HepG2 (cell line): ENCODE results near the gene ZNF431. TPM values are rescaled to one million over a fixed set of nuclear protein-coding genes. Genes with fewer than 3 reads are reported as not detected.

Source experiments
- BHLHE40 ChIP-seq: IDR thresholded peaks from 2 replicates; pipeline ENCODE4 v1.6.1; 2011; ENCODE audit warnings: low read length, improper control_type of control experiment
- FOXC1 ChIP-seq: sonication (generic); formaldehyde crosslinking; IDR thresholded peaks from 2 replicates; pipeline ENCODE4 v1.8.0; 2022; ENCODE audit warnings: mild to moderate bottlenecking, missing genetic modification reagents, borderline replicate concordance
- HIVEP1 ChIP-seq: sonication (generic); formaldehyde crosslinking; IDR thresholded peaks from 2 replicates; pipeline ENCODE4 v1.4.0; 2020; ENCODE audit warnings: mild to moderate bottlenecking, missing genetic modification reagents
- JUNB ChIP-seq: sonication (generic); formaldehyde crosslinking; IDR thresholded peaks from 2 replicates; pipeline ENCODE4 v1.8.0; 2022; ENCODE audit warnings: missing genetic modification reagents, mild to moderate bottlenecking, borderline replicate concordance
- MTA3 ChIP-seq: sonication (generic); formaldehyde crosslinking; IDR thresholded peaks from 2 replicates; pipeline ENCODE4 v1.4.0; 2020; ENCODE audit warnings: missing genetic modification reagents
- NFIB ChIP-seq: sonication (generic); formaldehyde crosslinking; IDR thresholded peaks from 2 replicates; pipeline ENCODE4 v1.9.0; 2021; ENCODE audit warnings: missing genetic modification reagents, mild to moderate bottlenecking, borderline replicate concordance
- RBFOX2 ChIP-seq: fragments of 200-400 bp; formaldehyde crosslinking; IDR thresholded peaks from 2 replicates; pipeline ENCODE4 v1.6.1; 2017; ENCODE audit warnings: low read depth, mild to moderate bottlenecking, low read length
- SNAPC2 ChIP-seq: sonication (generic); formaldehyde crosslinking; IDR thresholded peaks from 2 replicates; pipeline ENCODE4 v1.8.1; 2022; ENCODE audit warnings: mild to moderate bottlenecking, missing genetic modification reagents
- TOE1 ChIP-seq: sonication (generic); formaldehyde crosslinking; IDR thresholded peaks from 2 replicates; pipeline ENCODE4 v1.4.0; 2020; ENCODE audit warnings: mild to moderate bottlenecking, missing genetic modification reagents
- ZNF12 ChIP-seq: sonication (generic); formaldehyde crosslinking; IDR thresholded peaks from 2 replicates; pipeline ENCODE4 v1.5.0; 2020; ENCODE audit warnings: missing genetic modification reagents
- ZNF224 ChIP-seq: sonication (generic); formaldehyde crosslinking; IDR thresholded peaks from 2 replicates; pipeline ENCODE4 v1.5.0; 2020; ENCODE audit warnings: mild to moderate bottlenecking, missing genetic modification reagents
- ZNF34 ChIP-seq: sonication (generic); formaldehyde crosslinking; IDR thresholded peaks from 2 replicates; pipeline ENCODE4 v1.4.0; 2020; ENCODE audit warnings: mild to moderate bottlenecking, missing genetic modification reagents, borderline replicate concordance
- ZNF503 ChIP-seq: sonication (generic); formaldehyde crosslinking; IDR thresholded peaks from 2 replicates; pipeline ENCODE4 v1.4.0; 2020; ENCODE audit warnings: missing genetic modification reagents
- ZNF660 ChIP-seq: sonication (generic); formaldehyde crosslinking; IDR thresholded peaks from 2 replicates; pipeline ENCODE4 v1.5.1; 2020; ENCODE audit warnings: mild to moderate bottlenecking, low read depth, missing genetic modification reagents, borderline replicate concordance
- ZNF672 ChIP-seq: sonication (generic); formaldehyde crosslinking; IDR thresholded peaks from 2 replicates; pipeline ENCODE4 v1.8.1; 2022; ENCODE audit warnings: missing genetic modification reagents
- ZNF792 ChIP-seq: IDR thresholded peaks from 2 replicates; pipeline ENCODE4 v1.6.1; 2016
- polyA plus RNA-seq, 8 experiments: library from polyadenylated mRNA; depleted of rRNA in 3 of 8; stranded (reverse) in 7 of 8; unstranded in 1 of 8; fragments of >200 nt; fragmentation: Illumina TruSeq in 4 of 8; extraction: Trizol in 4 of 8; gene quantifications; 2 replicates each; pipeline versions ENCODE4 v1.2.1 to v1.2.3, GENCODE V29; 2011 to 2016; ENCODE audit warnings: low read depth in 4 of 8, missing spikeins in 1 of 8, mixed read lengths in 1 of 8; ENCODE audit not compliant: insufficient read depth in 1 of 8
- total RNA-seq, 5 experiments: library from RNA; depleted of rRNA; stranded (reverse); fragments of >200 nt; fragmentation: Illumina TruSeq; extraction: Trizol; gene quantifications; 2 replicates each; pipeline ENCODE4 v1.2.3, GENCODE V29; 2016; ENCODE audit warnings: low read depth in 1 of 5
- TF ChIP-seq, protein P1 (sequence below): sonication (generic); formaldehyde crosslinking; conservative IDR thresholded peaks from 2 replicates; pipeline ENCODE4 v1.8.0; 2022; ENCODE audit warnings: missing genetic modification reagents
- TF ChIP-seq, protein P2 (sequence below): sonication (generic); formaldehyde crosslinking; IDR thresholded peaks from 2 replicates; pipeline ENCODE4 v1.5.1; 2020; ENCODE audit warnings: missing genetic modification reagents, mild to moderate bottlenecking, borderline replicate concordance
- TF ChIP-seq, protein P3 (sequence below): sonication (generic); formaldehyde crosslinking; IDR thresholded peaks from 2 replicates; pipeline ENCODE4 v1.5.1; 2020; ENCODE audit warnings: mild to moderate bottlenecking, missing genetic modification reagents, borderline replicate concordance

Gene ZNF431
- total and polyA plus RNA-seq, 2 of the 13 experiments (the other 11 are each of a cell fraction or from before 2014, with no cell fraction given), result 4.4 to 11.8 TPM

GRCh38 chr19:21141787-21142464 lies at the start of gene ZNF431 (continued):
- TF ChIP-seq, protein P1, sequence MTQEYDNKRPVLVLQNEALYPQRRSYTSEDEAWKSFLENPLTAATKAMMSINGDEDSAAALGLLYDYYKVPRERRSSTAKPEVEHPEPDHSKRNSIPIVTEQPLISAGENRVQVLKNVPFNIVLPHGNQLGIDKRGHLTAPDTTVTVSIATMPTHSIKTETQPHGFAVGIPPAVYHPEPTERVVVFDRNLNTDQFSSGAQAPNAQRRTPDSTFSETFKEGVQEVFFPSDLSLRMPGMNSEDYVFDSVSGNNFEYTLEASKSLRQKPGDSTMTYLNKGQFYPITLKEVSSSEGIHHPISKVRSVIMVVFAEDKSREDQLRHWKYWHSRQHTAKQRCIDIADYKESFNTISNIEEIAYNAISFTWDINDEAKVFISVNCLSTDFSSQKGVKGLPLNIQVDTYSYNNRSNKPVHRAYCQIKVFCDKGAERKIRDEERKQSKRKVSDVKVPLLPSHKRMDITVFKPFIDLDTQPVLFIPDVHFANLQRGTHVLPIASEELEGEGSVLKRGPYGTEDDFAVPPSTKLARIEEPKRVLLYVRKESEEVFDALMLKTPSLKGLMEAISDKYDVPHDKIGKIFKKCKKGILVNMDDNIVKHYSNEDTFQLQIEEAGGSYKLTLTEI (CRISPR knock-in tag), result no peak
- no peak for TF ChIP-seq ZNF792 (CRISPR knock-in tag)
- TF ChIP-seq, protein P2, sequence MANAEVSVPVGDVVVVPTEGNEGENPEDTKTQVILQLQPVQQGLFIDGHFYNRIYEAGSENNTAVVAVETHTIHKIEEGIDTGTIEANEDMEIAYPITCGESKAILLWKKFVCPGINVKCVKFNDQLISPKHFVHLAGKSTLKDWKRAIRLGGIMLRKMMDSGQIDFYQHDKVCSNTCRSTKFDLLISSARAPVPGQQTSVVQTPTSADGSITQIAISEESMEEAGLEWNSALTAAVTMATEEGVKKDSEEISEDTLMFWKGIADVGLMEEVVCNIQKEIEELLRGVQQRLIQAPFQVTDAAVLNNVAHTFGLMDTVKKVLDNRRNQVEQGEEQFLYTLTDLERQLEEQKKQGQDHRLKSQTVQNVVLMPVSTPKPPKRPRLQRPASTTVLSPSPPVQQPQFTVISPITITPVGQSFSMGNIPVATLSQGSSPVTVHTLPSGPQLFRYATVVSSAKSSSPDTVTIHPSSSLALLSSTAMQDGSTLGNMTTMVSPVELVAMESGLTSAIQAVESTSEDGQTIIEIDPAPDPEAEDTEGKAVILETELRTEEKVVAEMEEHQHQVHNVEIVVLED (CRISPR knock-in tag), result 0 out of 2 replicates have a peak, but pooled peaks have one; percentile 30
- no peak for TF ChIP-seq NFIB (CRISPR knock-in tag)
- no peak for TF ChIP-seq ZNF34 (CRISPR knock-in tag)
- no peak for TF ChIP-seq ZNF672
- TF ChIP-seq BHLHE40, result no peak
- TF ChIP-seq RBFOX2, result peak; percentile 65; the same call in 1 of the 2 replicates
- no peak for TF ChIP-seq FOXC1
- TF ChIP-seq, protein P3, sequence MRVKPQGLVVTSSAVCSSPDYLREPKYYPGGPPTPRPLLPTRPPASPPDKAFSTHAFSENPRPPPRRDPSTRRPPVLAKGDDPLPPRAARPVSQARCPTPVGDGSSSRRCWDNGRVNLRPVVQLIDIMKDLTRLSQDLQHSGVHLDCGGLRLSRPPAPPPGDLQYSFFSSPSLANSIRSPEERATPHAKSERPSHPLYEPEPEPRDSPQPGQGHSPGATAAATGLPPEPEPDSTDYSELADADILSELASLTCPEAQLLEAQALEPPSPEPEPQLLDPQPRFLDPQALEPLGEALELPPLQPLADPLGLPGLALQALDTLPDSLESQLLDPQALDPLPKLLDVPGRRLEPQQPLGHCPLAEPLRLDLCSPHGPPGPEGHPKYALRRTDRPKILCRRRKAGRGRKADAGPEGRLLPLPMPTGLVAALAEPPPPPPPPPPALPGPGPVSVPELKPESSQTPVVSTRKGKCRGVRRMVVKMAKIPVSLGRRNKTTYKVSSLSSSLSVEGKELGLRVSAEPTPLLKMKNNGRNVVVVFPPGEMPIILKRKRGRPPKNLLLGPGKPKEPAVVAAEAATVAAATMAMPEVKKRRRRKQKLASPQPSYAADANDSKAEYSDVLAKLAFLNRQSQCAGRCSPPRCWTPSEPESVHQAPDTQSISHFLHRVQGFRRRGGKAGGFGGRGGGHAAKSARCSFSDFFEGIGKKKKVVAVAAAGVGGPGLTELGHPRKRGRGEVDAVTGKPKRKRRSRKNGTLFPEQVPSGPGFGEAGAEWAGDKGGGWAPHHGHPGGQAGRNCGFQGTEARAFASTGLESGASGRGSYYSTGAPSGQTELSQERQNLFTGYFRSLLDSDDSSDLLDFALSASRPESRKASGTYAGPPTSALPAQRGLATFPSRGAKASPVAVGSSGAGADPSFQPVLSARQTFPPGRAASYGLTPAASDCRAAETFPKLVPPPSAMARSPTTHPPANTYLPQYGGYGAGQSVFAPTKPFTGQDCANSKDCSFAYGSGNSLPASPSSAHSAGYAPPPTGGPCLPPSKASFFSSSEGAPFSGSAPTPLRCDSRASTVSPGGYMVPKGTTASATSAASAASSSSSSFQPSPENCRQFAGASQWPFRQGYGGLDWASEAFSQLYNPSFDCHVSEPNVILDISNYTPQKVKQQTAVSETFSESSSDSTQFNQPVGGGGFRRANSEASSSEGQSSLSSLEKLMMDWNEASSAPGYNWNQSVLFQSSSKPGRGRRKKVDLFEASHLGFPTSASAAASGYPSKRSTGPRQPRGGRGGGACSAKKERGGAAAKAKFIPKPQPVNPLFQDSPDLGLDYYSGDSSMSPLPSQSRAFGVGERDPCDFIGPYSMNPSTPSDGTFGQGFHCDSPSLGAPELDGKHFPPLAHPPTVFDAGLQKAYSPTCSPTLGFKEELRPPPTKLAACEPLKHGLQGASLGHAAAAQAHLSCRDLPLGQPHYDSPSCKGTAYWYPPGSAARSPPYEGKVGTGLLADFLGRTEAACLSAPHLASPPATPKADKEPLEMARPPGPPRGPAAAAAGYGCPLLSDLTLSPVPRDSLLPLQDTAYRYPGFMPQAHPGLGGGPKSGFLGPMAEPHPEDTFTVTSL (CRISPR knock-in tag), result no peak
- TF ChIP-seq ZNF224 (CRISPR knock-in tag), result peak; percentile 83; the same call in 1 of the 2 replicates
- no peak for TF ChIP-seq JUNB (CRISPR knock-in tag)
- TF ChIP-seq TOE1 (CRISPR knock-in tag), result no peak; the same call in 1 of the 2 replicates
- TF ChIP-seq ZNF503 (CRISPR knock-in tag), result no peak
- TF ChIP-seq SNAPC2, result no peak
- TF ChIP-seq MTA3 (CRISPR knock-in tag), result no peak
- TF ChIP-seq ZNF12 (CRISPR knock-in tag), result no peak
- TF ChIP-seq HIVEP1 (CRISPR knock-in tag), result no peak
- TF ChIP-seq ZNF660 (CRISPR knock-in tag), result no peak
